C4-2B (cell line): Measurements from ENCODE around the gene CPB2.

Source experiments
- ZFX ChIP-seq: fragments of 450-650 bp; IDR thresholded peaks from 2 replicates; pipeline ENCODE4 v1.6.1; 2017
- TF ChIP-seq, protein P1 (sequence below): fragments of 450-650 bp; conservative IDR thresholded peaks from 2 replicates; pipeline ENCODE4 v1.5.1; 2017; ENCODE audit warnings: mild to moderate bottlenecking

DNA sequence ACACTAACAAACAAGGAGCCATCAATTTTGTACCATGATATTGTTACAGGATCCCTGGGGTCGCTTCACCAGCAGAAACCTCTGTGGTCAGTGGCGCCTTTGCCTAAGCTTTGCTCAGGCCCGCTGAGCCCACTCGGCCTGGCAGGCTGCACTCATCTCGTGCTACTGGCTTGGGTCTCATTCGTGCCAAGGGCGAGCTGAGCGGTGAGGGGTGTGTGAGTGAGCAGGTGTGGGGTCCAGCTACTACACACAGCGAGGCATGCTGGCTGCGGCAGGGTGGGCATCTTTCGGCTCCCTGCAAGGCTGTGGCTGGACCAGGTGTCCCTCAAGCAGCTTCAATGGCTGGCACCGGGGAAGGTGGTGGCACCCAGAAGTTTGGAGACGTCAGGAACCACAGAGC, 19.1 kb downstream of the CPB2 start:
- TF ChIP-seq, protein P1, sequence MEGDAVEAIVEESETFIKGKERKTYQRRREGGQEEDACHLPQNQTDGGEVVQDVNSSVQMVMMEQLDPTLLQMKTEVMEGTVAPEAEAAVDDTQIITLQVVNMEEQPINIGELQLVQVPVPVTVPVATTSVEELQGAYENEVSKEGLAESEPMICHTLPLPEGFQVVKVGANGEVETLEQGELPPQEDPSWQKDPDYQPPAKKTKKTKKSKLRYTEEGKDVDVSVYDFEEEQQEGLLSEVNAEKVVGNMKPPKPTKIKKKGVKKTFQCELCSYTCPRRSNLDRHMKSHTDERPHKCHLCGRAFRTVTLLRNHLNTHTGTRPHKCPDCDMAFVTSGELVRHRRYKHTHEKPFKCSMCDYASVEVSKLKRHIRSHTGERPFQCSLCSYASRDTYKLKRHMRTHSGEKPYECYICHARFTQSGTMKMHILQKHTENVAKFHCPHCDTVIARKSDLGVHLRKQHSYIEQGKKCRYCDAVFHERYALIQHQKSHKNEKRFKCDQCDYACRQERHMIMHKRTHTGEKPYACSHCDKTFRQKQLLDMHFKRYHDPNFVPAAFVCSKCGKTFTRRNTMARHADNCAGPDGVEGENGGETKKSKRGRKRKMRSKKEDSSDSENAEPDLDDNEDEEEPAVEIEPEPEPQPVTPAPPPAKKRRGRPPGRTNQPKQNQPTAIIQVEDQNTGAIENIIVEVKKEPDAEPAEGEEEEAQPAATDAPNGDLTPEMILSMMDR: no peak
- TF ChIP-seq ZFX: no peak
